NT2/D1 (cell line): Measurements from ENCODE around the gene CNTFR.

Source experiments
- SUZ12 ChIP-seq: IDR thresholded peaks from 2 replicates; pipeline ENCODE4 v1.6.1; 2011; ENCODE audit not compliant: insufficient read length, insufficient read depth; ENCODE audit errors: extremely low read depth
- YY1 ChIP-seq: IDR thresholded peaks from 2 replicates; pipeline ENCODE4 v1.6.1; 2011; ENCODE audit not compliant: insufficient read length, insufficient read depth

DNA sequence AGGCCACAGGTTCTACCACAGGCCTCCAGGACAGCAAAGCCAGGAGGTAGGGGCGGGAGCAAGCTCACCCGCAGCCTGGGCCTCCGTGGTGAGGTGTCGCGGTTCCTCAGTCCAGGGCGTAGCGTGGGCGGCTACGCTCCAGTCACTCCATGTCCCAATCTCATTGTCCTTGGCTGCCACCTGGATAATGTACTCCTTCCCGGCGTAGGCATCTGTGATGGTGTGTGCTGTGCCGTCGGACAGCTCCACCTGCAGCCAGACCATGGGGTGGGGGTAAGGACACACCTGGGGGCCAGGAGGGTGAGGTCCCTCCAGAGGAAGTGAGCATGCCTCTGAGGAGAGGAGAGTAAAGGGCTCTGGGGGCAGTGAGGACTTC, 36.9 kb downstream of the CNTFR start:
- TF ChIP-seq YY1 = no peak
- TF ChIP-seq SUZ12 = no peak
